ENCODE results near the gene ZNF608.

The ZNF608 gene, protein sequence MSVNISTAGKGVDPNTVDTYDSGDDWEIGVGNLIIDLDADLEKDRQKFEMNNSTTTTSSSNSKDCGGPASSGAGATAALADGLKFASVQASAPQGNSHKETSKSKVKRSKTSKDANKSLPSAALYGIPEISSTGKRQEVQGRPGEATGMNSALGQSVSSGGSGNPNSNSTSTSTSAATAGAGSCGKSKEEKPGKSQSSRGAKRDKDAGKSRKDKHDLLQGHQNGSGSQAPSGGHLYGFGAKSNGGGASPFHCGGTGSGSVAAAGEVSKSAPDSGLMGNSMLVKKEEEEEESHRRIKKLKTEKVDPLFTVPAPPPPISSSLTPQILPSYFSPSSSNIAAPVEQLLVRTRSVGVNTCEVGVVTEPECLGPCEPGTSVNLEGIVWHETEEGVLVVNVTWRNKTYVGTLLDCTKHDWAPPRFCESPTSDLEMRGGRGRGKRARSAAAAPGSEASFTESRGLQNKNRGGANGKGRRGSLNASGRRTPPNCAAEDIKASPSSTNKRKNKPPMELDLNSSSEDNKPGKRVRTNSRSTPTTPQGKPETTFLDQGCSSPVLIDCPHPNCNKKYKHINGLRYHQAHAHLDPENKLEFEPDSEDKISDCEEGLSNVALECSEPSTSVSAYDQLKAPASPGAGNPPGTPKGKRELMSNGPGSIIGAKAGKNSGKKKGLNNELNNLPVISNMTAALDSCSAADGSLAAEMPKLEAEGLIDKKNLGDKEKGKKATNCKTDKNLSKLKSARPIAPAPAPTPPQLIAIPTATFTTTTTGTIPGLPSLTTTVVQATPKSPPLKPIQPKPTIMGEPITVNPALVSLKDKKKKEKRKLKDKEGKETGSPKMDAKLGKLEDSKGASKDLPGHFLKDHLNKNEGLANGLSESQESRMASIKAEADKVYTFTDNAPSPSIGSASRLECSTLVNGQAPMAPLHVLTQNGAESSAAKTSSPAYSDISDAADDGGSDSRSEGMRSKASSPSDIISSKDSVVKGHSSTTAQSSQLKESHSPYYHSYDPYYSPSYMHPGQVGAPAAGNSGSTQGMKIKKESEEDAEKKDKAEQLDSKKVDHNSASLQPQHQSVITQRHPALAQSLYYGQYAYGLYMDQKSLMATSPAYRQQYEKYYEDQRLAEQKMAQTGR (N-terminal part only)

DNA sequence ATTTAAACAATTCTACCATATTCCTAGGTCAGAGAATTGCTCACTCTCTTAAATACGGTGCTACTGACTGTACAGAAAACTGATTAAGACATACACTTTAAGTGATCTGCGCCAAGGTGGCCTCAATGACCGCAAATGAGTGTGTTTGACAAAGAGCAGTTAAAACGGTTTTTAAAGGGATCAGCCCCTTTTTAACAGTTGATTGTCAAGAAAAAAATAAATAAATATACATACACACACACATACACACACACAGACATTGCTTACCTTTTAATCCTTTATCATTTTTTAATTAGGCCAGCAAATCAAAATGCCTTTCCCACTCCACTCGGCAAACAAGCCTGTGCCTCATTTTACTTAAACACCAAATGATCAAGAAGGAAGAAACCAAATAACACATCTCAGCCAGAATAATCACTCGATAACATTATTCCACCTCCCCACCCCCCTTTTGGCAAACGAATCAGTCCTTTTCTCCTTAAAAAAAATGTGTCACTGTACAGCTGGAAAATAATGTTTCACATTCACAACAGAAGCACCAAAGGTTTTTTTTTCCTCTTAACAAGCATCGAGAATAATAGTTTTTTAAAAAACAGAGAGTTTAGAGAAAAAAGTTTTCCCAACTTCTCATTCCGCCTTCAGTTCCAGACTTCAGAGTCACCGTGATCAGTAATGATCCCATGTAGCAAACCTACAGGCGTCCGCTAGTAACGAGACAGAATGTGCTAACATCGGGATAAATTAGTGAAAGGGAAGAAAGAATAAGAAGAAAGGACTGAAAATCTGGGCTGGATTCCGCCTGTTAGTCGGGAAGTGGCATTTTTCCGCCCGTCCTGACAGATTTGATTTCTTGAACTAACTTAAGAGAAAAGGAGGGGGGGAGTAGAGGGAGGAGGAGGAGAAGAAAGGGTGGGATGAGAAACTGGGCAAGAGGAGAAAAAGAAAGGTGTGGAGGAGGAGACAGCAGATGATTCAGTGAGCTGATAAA, at the start of gene ZNF608:
Gene ZNF608 (minus strand): TSS at position 712 of the 988 bp plus-strand sequence. CDS start 1,650 bp downstream, outside the sequence.
- DNase-seq (ENCODE audit: low read depth in 2 of 2, low spot score in 1 of 2): no peak

DNA sequence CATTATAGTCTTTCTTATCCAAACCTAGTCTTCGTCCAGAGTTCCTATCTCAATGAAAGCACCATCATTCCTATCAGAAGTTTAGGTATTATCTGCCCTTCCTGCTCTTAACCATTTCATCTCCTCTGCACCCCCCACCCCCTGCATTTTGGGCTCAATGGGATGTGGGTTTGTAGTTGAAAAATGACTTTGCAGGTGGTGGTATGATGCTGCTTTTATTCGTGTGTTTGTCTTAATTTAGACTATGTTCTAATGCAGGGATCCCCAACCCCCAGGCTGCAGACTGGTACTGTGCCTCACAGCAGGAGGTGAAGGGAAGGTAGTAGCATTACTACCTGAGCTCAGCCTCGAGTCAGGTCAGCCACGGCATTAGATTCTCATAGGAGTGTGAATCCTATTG, 49.4 kb upstream of the ZNF608 start:
- DNase-seq (ENCODE audit: low read depth in 2 of 2, low spot score in 1 of 2): no peak

DNA sequence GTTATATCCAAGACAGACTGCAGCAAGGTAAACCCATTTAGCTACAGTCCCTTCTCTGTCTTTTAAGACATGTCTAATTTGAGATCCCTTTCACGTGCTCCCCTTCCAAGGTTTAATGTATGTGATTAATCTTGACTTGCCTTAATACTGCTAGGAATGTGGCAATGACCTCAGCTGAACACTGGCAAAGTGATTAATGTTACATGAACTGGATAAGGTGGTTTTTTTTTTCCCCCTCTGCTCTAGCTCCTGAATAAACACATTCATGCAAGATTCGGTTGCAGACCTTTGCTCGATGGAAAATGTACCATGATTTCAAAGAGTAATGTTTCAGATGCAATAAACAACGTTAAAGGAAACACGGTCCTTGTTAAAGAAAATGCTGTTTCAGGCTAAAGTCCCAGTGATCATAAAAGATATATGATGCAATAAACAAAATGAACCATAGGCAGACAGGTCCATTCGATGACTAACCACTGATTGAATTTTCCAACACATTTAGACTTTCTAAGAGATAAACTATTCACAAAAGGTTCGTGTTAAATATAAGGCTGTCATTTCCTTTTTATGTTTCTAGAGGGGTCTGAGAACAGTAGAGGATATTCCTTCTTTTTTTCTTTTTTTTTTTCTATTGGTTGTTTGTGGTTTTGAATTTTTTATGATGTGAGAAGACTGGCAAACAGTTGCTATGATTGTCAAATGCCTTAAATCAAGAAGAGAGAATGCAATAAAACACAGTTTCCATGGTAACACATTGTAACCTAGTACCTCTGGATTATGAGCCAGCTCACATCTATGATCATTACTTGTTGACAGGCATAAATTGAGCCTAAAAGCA, 44.7 kb upstream of the ZNF608 start:
- DNase-seq (ENCODE audit: low read depth in 2 of 2, low spot score in 1 of 2): no peak

DNA sequence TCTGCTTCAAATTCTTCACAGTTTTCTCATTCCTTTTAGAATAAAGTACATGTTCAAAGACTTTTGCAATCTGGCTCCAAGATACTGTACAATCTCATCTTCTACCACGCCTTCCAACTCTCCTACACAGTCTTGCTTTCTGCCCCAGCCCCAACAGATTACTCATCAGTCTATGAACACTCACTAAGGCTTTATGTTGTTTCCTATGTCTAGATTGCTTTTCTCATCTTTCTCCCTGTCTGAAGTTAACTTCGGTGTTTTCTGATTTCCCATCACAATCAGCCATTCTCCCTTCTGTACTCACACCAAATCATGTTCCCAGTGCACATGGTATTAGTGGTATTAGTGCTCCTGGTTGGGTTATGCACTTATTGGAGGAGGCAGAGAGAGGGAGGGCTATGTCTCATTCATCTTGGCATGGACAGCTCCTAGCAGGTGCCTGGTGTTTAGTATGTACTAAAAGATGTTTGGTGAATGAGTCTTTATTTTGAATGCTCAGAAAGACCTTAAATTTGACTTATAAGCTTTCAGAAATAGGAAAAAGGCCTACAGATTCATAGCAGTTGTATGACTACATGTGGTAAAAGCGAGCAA, 44.0 kb upstream of the ZNF608 start:
- no peak for DNase-seq (ENCODE audit: low read depth in 2 of 2, low spot score in 1 of 2)

DNA sequence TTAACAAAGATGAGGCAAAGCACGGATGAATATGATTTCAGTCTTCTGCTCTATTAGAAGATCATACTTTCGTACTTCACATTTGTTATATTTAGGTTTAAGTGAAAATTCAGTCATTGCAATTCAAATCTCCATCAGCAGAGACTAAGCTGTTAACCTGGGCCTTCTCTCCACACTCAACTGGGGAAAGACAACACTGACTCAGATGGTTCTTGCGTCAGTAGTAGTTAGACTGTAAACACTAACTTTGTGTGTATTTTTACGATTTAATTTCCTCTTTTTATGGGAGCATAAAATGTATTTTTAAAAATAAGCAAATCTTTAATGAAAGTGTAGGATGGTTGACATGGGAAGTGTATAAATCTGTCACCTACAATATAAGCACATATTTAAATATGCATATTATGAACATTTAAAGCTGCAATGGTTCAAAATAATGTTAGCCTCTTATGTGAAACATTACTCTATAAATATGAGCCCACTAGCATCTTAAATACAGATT, 42.7 kb upstream of the ZNF608 start:
- no peak for DNase-seq (ENCODE audit: low read depth in 2 of 2, low spot score in 1 of 2)

DNA sequence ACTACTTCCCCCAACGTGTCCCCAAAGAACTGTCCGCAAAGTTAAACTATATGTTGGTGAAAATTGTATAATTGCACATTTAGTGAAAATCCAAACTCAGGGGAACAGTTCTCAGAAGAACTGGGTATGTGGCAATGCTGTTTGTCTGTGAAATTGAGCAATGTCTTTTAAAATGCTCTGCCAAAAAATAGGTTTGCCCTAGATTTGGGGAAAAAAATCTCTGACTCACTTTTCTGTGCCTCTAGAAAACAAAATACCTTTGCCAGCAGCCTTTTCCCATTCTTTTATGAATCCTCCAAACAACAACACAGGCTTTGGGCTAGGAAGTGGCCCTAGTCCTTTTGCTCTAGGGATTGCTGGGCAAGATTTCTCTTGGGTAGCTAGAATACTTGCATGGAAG, 37.4 kb upstream of the ZNF608 start:
- no peak for DNase-seq (ENCODE audit: low read depth in 2 of 2, low spot score in 1 of 2)

DNA sequence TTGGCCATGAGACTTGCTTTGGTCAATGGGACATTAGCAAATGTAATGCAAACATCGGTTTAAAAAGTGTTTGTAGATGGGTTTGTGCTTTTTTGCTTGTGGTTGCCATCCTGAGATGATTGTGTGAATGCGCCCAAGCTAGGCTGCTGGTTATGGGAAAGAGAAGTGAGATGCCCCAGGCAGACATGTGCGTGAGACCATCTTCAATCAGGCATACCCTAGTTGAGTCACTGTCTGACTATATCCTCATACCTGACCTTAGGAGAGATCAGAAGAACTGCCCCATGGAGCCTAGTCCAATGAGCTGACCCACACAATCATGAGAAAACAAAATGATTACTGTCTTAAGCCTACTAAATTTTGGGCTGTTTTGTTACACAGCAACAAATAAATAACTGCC, 36.8 kb upstream of the ZNF608 start:
- no peak for DNase-seq (ENCODE audit: low read depth in 2 of 2, low spot score in 1 of 2)

DNA sequence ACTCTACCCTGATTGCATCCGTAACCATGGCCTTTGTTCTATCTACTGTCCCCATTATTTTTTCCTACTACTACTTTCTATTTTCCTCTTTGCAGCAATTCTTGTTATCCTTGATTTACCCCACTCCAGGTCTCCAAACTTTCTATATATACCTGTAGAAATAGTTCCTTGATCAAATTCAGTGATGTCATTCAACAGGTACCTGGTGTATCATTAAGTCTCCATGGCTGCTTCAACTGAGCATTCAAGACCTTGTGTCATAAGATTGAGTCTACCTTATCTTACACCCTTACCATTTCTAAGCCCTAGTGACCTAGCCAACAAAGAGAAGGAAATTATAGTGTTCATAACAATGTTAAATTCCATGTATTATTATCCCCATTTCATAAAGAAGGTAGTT, 35.8 kb upstream of the ZNF608 start:
- no peak for DNase-seq (ENCODE audit: low read depth in 2 of 2, low spot score in 1 of 2)

DNA sequence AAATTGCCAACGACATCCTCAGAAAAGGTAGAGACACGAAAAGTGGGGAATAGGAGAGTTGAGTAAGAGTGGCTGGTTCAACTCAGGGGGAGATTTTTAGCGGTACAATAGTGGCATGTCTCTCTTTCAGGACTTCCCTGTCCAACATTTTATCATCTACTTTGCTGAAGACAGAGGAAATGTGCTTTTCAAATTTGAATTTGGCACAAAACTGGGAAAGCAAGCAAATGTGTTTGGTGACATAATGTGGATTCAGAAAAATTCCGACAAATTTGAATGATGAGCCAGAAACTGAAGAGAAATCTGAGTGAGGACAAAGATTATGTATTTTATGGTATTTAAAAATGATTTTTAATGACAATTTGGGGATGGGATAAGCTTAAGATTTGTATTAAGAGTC, 33.6 kb upstream of the ZNF608 start:
- no peak for DNase-seq (ENCODE audit: low read depth in 2 of 2, low spot score in 1 of 2)

DNA sequence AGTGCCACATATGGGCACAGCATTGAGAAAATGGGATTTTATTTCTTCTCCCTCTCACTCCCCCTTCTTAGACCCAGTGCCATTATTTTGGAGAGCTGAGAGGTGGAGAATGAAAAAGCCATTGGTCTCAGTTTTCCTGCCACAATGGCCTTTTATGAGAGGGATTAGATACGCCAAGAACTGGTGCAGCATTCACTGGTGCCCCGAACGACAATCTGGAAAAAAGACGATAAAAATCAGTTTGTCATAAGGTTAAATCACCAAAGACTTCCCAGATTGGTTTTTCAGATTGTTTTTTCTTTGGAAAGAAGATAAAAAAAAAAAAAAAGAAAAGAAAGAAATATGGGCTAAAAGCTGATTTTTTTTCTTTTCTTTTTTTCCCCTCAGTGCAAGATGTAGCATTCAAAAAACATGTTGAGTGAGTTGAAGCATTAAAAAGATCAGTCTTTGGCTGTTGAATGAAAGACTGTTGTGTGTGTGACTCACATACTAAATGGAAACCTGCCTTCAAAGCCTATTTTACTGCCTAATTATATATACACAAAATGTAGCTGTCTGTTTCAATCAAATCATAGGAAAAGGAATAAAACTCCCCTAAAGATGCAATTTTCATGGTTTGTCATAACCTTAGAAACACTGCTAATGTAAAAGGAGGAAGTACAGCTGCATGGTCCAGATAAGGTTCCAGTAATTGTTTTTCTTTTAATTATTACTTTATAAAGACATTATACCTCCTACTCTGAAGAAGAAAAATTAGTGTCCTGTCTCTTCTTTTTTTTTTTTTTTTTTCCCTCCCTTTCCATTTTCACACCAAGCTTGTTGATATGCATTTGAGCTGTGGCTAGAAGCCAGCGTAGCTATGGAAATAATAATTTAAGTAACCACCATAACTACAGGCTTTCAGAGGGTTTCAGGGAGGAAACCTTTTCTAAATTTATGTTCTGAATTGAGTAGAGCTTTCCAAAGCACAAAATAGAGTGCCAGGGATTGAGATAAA, 27.2 kb upstream of the ZNF608 start:
- DNase-seq (ENCODE audit: low read depth in 2 of 2, low spot score in 1 of 2): no peak

DNA sequence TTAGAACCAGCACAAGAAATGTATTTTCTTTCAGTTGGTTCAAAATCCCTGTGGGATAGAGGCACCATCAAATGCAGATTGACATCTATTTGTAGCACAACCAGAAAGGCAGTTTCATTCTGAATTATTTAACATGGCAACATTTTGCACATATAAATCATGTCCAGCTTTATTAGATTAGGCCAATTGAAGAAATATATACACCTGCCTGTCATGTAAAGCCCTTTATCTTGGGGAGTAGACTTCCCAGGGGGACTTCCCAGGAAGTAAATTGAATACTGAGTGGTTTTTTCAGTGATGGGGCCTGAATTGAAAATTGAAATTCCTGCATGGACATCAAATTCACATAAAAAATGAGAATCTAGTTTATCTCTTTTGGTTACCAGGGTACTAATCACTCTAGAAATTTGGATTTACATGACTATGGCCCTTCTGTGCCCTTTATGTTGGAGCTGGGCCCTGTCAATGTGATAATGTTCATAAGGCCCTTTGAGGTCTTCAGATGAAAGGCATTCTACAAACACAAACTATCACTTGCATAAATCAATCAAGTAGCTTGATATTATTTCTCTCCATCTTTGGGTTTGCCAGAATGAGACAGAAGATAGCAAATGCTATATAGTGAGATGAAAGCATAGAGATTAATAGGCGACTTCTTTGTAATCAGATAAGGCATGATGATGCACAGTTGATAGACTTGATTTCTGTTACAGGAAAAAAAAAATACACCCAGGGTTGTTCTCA, 26.2 kb upstream of the ZNF608 start:
- DNase-seq (ENCODE audit: low read depth in 2 of 2, low spot score in 1 of 2): no peak

DNA sequence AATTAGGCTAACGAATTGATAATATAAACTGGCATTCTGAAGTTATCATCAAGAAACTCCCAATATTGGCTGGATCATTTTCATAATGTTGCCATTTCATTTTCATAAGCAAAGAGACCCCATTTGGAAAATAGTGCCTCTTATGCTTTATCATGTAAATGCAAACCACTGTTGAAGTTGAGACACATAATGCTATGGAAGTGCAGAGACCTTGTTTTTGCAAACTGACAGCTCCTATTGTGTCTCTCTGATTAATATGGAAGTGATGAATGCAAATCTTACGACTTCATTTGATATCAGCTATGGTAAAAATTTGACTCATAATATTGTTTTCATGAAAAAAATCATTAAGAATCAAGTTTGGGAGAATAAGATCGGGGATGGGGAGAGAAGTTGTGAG, 25.3 kb upstream of the ZNF608 start:
- no peak for DNase-seq (ENCODE audit: low read depth in 2 of 2, low spot score in 1 of 2)

DNA sequence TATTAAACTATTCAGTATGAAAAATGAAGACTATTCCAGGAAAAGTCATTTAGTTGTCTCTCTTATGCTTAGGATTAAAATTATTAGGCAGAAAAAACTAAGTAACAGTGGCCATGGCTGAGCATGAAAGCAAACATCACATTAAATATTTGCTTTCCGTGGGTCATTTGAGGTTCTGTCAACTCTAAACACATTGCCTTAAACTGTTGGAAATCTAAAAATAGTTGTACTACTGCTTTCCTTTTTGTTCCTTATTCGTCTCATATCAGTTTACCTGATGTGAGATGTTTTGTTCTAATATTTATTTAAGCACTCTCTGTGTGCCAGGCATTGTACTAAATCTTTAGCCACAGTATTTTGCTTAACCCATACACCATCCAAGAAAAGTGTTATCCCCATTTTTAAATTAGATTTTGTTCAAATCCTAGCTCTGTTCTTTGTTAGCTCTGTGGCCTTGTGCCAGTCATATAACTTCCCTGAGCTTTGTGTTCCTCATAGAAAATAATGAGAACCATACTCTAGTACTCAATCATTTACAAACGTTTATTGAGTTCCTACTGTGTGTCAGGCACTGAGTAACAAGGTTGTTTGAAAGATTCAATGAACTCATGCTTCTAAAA, 18.7 kb upstream of the ZNF608 start:
- no peak for DNase-seq (ENCODE audit: low read depth in 2 of 2, low spot score in 1 of 2)

DNA sequence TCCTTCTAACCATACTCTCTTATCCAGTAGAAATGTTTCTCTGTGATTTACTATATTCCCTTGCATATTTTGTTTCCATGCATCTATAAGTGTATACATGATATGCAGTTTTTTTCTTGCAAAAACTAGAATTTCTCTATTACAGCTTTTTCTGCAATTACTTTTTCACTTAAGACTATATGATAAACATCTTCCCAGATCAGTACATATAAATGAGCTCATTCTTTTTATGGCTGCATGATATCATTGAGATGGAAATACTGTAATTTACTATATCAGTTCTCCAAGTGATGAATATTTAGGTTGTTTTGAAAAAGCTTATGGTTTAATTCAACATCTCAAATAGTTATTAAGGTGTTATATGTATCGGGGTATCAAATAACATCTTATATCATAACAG, 18.1 kb upstream of the ZNF608 start:
- DNase-seq (ENCODE audit: low read depth in 2 of 2, low spot score in 1 of 2): no peak

DNA sequence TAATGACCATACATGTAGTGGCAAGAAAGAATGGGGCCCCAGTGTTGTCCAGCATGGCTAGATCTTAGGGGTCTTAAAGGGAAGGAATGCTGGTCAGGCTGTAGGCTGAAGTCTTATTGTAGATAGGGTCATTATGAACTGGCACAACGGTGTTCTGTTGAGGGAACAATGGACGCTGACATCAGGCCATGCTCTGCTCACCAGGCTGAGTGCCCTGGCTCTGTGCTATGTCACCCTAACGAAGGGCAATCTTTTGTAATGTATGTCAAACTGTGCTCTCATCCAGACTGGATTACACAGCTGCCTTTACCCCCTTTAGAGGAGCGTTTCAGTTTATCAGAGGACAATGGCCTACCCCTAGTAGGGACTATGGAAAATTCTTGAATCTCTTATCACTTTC, 14.6 kb upstream of the ZNF608 start:
- DNase-seq (ENCODE audit: low read depth in 2 of 2, low spot score in 1 of 2): no peak

DNA sequence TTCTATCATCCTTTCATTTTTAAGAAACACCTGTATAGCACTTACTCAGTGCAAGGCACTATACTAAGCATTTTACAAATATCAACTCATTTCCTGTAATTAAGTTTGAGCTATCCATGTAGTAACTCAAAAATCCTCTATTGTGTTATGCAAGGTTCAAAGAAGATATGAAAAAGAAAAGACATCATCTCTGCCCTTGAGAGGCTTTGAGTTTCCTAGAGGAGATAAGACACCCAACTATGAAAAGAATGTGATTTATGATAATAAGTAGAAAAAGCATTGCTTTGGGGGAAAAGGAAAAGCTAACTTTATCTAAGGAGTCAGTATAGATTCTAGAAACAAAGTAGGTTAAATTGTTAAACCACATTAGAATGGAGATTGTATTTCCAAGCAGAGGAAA, 14.2 kb upstream of the ZNF608 start:
- DNase-seq (ENCODE audit: low read depth in 2 of 2, low spot score in 1 of 2): no peak

DNA sequence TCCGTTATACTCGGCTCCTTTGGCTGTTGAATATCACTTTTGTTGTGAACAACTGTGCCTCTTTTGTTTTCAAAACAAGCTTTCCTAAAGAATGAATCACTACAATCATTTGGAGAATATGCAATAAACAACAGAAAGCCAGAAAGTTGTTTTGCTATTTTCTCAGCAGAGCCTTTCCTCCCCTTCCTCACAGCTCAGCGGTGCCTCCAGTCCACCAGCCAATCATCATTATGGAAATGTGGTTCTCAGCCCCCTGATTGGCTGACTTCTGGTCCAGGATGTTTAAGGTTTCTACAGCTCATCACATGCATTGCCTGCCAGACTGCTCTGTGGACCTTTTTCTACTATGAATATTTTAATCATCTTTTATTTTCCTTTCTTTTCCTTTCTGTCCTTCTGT, 9.1 kb upstream of the ZNF608 start:
- DNase-seq (ENCODE audit: low read depth in 2 of 2, low spot score in 1 of 2): no peak
